Smooth muscle cell of bladder (primary cell): ENCODE results near the gene DEFB110. TPM values are rescaled to one million over a fixed set of nuclear protein-coding genes. Genes with fewer than 3 reads are reported as not detected.

ENCODE experiments used
- total RNA-seq: library from RNA; depleted of rRNA; stranded (reverse); fragments of >200 nt; gene quantifications from 2 replicates; pipeline ENCODE4 v1.2.3, GENCODE V29; 2014

The DEFB110 gene
- total RNA-seq = not detected in 2 replicates

GRCh38 chr6:50021894-50022293 is at the start of gene DEFB110:
Gene DEFB110 (minus strand): TSS chr6:50021994. CDS start chr6:50021935, 59 bp downstream.

GRCh38 chr6:50049829-50050228 is 28.0 kb upstream of the DEFB110 start, which contains the start of gene DEFB112:
Gene DEFB112 (minus strand): TSS chr6:50049929. CDS start chr6:50049869, 60 bp downstream.

GRCh38 chr6:49969605-49970004 is 52.2 kb downstream of the DEFB110 start, which contains the start of gene DEFB113:
Gene DEFB113 (minus strand): TSS chr6:49969625. CDS start chr6:49969625, 0 bp downstream.

Other genes starting within 250 kb of the DEFB110 start
- not detected in 2 replicates for gene PGK2, start 234.7 kb downstream of the DEFB110 start, total RNA-seq
- gene CRISP1, start 155.5 kb downstream of the DEFB110 start, total RNA-seq = not detected in 2 replicates
- not detected in 2 replicates for gene DEFB114, start 57.8 kb downstream of the DEFB110 start, total RNA-seq
- not detected in 2 replicates for gene DEFB113, start 52.4 kb downstream of the DEFB110 start, total RNA-seq
- not detected in 2 replicates for gene DEFB112, start 27.9 kb upstream of the DEFB110 start, total RNA-seq